ENCODE results near the gene AMPD2.
"Not testable (repeated sequence)": the region's sequence is repeated elsewhere in the genome, so short reads cannot be mapped to it uniquely, and the experiment has no call there.

Gene AMPD2

DNA sequence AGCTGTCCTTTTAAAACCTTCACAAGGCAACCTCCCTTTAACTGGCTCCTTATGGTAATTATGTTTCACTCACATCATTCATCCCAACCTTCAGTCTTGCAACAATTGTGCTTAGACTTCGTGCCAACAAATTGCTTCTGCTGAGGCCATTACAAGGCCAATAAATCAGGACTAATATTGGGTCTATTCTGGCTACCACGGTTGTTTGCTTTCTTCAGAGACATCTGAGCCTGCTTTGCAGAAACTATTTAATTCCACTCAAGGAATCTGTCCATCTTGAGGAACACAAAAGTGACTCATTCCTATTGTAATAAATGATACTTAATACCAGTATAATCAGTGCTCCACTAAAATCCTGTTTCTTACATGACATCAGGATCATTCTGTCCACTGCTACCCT lies 33.7 kb downstream of the AMPD2 start:
- DNase-seq: no peak

DNA sequence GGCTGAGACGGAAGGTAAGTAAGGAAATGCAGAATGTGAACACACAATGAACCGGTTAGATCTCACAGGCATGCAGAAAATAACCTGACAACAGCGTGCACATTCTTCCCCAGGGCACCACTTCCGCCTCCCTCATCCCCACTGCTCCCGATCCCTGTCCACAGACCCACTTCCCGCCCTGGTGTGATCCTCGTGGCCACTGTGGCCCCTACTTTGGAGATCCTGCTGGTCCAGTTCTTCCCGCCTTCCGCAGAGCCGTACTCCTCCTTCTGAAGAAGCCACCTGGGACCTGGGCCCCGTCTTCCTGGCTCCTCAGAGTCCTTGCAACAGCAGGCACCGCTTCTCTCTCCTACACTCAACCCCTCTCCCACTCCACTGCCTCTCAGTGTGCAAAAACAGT lies 34.9 kb downstream of the AMPD2 start:
- no peak for DNase-seq

DNA sequence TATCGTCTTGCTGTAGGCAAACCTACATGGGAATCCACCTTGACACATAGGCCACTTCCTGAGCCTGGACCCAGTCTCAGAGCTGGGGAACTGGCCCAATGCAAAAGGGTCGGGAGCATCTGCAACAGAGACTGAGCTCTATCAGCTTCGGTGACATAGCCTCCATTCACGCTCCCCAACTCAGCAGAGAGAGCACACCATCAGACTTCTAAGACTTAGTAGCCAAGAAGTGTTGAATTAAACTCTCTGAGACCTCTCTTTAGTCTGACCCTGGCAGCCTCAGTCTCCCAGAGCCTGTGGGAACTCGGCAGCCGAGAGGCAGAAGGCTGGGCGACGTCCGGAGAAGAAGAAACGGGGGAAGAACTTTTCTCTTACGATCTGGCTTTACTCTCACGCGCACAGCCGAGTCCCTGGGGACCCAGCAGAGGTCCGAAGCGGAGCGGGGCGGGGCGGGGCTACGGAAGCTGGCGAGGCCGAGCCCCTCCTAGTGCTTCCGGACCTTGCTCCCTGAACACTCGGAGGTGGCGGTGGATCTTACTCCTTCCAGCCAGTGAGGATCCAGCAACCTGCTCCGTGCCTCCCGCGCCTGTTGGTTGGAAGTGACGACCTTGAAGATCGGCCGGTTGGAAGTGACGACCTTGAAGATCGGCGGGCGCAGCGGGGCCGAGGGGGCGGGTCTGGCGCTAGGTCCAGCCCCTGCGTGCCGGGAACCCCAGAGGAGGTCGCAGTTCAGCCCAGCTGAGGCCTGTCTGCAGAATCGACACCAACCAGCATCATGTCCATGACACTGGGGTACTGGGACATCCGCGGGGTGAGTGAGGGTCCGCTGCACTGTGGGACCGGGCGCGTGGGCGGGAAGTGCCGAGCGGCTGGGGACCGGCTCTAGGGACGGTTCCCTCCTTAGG lies 36.2 kb downstream of the AMPD2 start, which contains the start of gene GSTM4:
Gene GSTM4 (plus strand): TSS at position 485 of the 905 bp plus-strand sequence. CDS start 291 bp downstream, at position 776.
- peak; percentile 87 for DNase-seq

DNA sequence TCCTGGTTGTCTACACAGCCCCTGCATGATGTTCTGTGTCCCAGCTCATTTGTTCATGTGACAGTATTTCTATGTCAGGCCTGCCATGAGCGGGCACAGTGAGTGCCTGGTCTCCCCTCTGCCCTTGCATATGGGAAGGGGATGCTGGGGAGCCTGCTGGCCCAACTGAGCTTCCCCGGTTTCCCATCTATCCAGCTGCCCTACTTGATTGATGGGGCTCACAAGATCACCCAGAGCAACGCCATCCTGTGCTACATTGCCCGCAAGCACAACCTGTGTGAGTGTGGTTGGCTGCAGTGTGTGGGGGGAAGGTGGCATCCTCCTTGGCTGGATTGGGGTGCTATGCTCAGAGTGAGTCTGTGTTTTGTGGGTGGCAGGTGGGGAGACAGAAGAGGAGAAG lies 37.8 kb downstream of the AMPD2 start:
- DNase-seq: no peak

DNA sequence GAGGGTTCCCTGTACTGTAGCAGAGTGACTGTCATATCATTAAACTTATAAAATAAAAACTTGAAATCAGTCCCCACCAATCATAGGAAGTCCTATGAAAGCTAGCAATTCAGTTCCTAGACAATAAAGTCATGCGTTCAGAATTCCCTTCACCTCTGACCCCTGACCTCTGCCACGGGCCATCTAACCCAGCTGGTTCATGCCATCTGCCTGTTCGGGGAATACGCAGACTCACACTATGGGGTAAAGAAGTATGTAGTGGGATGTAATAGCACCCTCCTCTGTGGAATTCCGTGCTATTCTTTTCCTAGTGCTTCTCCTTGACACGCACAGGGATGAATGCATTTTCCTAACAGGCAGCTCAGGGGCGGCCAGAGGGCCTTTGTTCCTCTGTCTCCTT lies 38.3 kb downstream of the AMPD2 start:
- no peak for DNase-seq

DNA sequence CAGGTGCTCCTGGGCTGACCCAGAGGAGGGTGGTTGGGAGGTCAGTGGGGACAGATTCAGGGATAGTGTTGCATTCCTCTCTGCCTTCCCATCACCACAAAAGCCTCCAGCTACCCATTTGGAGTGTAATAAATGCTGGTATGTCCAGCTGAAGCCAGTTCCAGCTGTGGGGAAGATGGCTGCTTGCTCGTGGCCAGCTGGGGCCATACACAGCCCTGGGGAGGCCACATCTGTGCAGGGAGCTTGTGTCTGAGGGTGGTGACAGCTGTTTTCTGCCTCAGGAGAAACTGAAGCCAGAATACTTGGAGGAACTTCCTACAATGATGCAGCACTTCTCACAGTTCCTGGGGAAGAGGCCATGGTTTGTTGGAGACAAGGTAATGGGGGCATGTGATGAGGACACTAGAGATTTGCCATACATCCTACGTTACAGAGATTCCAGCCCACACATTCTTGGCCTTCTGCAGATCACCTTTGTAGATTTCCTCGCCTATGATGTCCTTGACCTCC lies 39.0 kb downstream of the AMPD2 start:
- no peak for DNase-seq

DNA sequence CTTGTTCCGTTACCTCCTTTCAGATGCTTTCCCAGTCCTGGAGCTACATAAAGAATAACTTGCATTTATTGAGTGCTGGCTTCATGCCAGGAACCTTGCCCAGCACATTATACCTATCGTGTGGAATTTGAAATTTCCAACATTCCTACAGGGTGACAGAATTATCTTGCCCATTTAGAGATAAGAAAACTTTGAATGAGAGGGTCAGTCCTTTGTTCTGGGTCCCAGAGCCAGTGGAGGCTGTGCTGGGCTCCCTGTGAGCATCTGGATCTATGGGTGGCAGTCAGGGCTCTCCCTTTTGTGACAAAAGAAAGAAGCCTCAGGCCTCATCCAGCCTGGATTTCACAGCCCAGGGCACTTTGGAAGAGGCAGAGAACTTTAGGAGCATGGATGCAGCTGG lies 39.5 kb downstream of the AMPD2 start:
- no peak for DNase-seq

DNA sequence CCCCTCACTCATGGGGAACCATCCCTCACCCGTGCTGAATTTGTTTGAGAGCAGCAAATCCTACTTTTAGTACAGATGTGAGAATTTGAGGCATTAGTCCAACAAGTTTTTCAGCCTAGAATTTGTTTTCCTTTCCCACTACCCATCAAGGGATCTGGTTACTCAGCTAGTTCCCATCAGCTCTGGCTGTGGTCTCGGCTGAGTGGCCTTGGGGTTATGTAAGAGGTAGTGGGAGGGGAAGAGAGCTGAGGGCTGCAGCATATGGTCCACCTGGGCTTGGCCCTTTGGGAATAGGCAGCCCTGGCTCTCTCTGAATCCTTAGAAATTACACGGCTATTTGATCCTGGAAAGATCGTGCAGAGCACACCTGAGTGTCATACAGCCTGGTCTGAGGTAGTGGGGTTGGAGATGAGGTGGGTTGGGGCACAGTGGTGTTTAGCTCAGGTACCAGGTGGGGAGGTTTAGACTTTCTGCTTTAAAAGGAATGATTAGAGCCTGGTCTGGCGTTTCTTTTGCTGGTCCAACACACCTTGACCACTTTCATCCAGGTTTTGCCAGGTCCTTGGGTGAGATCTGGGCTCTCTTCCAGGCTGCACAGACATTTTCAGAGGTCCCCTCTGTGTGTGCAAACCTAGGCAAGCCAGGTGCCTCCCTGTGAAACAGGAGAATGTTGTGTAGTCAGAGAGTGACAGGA lies 40.5 kb downstream of the AMPD2 start:
- DNase-seq: no peak

DNA sequence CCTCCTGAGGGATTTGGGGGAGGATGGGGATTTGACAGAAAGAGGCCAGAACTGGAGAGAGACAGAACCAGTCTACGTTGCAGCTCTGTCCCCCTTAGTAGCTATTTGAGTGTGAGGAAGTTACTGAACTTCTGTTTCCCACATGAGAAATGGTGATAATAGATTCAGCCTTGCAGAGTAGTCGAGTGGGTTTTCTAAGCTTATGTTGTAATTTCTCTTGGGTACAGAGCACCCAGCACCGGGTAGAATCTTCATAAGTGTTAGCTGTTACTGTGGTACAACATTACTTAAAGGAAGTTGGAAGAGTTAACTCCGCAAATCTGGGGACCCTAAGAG lies 41.0 kb downstream of the AMPD2 start:
- DNase-seq: not testable (repeated sequence)

DNA sequence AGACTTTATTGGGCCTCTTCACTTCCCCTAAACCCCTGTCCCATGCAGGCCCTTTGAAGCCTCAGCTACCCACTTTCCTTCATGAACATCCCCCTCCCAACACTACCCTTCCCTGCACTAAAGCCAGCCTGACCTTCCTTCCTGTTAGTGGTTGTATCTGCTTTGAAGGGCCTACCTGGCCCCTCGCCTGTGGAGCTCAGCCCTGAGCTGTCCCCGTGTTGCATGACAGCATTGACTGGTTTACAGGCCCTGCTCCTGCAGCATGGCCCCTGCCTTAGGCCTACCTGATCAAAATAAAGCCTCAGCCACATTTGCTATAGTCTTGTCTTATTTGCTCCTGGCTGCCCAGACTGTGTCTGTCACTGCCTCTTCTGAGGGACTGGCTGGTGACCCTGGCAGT lies 41.8 kb downstream of the AMPD2 start:
- no peak for DNase-seq

DNA sequence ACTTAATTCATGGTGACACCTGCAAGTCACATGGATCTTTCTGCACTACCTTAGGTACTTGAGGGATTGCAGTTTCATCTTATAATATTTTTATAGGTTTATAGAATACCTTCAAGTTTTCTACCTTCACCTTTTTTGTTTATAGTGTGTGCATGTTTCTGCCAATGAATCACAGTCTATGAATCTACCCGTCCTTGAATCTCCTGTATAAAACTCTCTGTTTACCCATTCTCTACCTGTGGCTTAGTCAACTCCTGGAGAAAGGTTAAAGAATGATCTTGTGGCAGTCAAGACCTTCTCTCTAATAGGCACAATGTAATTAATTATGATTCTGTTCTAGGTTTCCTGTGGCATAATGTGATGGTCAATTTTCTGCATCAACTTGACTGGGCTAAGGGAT lies 45.0 kb downstream of the AMPD2 start:
- DNase-seq: no peak

DNA sequence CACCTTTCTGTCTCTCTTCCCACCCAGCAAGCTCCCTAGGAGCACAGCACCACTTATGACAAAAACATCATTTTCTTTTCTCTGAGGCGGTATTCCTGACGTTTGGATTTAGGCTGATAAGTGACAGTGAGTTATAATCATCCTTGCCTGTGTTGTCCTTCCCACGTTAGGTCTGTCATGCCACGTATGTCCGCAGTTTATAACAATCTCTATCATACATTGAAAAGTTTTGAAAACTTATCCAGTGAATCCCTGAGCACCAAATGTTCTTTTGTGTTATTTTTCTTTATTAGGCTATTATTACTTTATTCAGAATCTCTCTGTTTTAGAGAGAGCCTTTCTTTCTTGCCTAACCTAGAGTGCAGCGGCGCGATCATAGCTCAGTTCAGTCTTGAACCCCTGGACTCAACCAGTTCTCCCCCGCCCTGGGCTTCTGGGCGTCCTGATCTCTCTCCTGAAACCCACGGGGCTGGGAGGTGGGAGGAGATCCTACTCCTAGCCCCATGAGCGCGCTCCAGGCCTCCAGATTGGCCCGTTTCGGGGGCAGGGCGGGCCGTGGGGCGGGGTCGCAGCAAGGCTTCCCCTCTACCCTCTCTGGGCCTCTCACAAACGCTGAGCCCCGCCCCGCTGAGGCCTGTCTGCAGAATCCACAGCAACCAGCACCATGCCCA lies 48.0 kb downstream of the AMPD2 start, which contains the start of gene GSTM2:
Gene GSTM2 (plus strand): TSS at position 606 of the 671 bp plus-strand sequence. CDS start 59 bp downstream, at position 665.
- peak; percentile 87 for DNase-seq

DNA sequence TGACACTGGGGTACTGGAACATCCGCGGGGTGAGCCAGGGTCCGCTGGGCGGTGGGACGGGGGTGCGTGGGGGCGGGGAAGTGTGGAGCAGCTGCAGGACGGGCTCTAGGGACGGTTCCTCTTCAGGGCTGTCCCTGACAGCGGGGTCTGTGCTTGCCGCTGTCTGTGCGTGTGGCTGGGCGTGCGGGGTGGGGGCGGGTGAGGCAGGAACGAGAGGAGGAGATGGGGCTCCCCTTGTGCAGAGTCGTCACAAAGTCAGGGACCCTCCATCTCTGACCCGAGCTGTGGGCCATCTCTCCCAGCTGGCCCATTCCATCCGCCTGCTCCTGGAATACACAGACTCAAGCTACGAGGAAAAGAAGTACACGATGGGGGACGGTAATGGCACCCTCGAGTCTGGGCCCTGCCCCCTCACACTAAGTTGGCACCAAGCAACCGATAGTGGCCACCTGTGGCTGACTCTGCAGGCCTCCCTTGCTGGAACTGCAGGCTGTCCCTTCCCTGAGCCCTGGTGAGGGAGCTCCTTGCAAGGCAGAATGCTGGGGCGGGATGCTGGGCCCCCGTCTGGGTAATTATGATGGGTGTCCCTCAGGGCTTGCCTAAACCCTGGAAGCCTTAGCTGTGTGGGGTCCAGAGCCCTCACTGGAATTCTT lies 48.6 kb downstream of the AMPD2 start:
- no peak for DNase-seq

DNA sequence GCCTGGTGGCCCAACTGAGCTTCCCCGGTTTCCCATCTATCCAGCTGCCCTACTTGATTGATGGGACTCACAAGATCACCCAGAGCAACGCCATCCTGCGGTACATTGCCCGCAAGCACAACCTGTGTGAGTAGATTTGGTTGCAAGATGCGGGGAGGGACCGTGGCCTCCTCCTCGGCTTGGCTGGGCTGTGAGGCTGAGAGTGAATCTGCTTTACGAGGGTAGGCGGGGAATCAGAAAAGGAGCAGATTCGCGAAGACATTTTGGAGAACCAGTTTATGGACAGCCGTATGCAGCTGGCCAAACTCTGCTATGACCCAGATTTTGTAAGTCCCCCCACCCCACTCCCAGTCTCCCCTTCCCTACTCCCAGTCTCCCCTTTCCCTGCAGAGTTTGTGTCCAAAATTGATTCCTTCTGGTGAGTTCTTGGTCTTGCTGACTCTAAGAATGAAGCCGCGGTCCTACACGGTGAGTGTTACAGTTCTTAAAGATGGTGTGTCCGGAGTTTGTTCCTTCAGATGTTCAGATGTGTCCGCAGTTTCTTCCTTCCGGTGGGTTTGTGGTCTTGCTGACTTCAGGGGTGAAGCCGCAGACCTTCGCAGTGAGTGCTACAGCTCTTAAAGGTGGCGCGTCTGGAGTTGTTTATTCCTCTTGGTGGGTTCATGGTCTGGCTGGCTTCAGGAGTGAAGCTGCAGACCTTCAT lies 49.8 kb downstream of the AMPD2 start:
- DNase-seq: no peak

DNA sequence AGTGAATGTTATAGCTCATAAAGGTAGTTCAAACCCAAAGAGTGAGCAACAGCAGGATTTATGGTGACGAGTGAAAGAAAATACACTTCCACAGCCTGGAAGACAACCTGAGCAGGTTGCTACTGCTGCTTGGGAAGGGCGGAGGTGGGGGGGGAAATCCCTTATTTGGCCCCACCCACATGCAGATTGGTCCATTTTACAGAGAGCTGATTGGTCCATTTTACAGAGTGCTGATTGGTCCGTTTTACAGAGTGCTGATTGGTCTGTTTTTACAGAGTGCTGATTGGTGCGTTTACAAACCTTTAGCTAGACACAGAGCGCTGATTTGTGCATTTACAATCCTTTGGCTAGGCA lies 50.3 kb downstream of the AMPD2 start:
- not testable (repeated sequence) for DNase-seq

DNA sequence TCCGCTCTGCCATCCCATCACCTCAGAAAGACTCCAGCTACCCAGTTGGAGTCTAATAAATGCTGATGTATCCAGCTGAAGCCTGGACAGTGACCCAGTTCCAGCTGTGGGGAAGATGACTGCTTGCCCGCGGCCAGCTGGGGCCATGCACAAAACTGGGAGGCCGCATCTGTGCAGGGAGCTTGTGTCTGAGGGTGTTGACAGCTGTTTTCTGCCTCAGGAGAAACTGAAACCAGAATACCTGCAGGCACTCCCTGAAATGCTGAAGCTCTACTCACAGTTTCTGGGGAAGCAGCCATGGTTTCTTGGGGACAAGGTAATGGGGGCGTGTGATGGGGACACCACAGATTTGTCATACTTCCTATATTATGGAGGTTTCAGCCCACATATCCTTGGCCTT lies 51.4 kb downstream of the AMPD2 start:
- no peak for DNase-seq

DNA sequence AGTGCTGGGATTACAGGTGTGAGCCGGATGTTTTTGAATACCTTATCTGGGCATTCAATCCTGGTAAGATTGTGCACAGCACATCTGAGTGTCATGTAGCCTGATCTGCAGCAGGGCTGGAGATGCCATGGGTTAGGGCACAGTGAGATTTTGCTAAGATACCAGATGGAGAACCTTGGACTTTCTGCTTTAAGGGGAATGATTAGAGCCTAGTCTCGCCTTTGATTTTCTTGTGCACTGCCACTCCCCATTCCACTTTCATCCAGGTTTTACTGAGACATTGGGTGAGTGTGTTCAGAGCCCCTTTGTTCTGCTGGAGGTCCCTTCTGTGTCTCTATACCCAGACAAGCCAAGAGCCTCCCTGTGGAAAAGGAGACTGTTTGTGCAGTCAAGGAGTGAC lies 54.2 kb downstream of the AMPD2 start:
- DNase-seq: not testable (repeated sequence)

DNA sequence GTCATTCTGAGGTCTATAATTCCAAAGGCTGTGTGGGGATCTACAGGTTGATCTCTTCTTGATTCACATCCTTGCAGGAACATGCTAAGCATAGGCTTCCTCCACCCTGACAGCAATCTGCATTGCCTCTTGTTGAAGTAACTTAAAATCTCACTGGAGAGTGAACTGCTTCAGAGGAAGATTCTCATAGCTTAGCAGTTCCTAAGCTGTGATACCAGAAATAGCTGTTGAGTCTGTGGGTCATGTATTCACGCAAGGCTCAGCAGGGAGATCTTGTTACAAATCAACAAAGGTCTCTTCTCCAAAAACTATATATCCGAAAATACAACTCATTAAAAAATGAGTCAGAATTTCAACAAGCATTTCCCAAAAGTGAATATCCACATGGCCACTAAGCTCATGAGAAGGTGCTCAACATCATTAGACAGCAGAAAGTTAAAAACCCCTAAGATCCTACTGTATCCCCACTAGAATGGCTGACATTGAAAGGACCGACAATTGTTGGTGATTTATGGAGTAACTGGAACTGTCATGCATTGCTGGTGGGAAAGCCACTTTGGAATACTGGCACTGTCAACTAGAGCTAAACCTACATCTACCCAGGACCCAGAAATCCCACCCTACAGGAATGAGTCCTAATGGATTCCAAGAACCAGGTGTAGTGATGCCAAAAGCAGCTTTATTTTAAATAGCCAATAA lies 57.2 kb downstream of the AMPD2 start:
- not testable (repeated sequence) for DNase-seq

DNA sequence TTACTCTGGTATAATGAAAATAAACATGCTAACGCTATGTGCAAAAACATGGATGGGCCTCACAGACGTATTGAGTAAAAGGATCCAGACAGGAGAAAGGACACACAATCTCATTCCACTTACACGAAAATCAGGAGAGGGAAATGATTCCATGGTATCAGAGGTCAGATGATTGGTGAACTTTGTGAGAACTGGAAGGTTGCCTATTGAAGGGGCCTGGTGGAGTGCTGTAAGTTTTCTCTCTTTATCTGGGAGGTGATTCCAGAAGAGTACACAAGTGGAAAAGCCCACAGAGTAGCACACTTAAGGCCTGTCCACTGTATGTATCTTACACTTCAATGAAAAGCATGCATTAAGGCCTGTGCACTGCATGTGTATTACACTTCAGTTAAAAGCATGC lies 57.8 kb downstream of the AMPD2 start:
- DNase-seq: no peak

DNA sequence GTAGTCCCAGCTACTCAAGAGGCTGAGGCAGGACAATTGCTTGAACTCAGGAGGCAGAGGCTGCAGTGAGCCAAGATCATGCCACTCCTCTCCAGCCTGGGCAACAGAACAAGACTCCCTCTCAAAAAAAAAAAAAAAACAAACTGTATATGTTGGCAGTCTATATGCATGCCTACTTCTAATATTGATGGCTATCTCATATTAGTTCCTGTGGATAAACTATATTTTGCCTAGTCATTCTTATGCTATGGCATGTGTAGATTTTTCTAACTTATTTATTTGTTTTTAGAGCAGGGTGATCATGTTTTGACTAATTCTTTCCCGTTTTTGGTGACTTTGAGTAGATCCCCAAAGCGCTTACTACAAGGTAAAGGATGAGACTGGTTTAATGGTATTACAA lies 59.0 kb downstream of the AMPD2 start:
- DNase-seq: not testable (repeated sequence)

Measured in activated CD8-positive, alpha-beta memory T cell treated with anti-CD3 and anti-CD28 coated beads, Interleukin-2, amount 50 U/mL, for 48 hours (primary cell).